Tibial artery (tissue), 4 donors: ENCODE data around the gene SUPT20H.

Source experiments
- DNase-seq, 2 donors: peaks; one replicate each; pipeline ENCODE4 v3.0.0-alpha.2; 2019
- H3K27ac ChIP-seq, 2 donors: fragments of 200-600 bp; sonication (generic) in 1 of 2; 1 replicate in 1 of 2; 2 replicates in 1 of 2; pipeline ENCODE4 v1.5.1; 2018 to 2019; ENCODE audit warnings: mild to moderate bottlenecking in 1 of 2
- H3K27me3 ChIP-seq, 2 donors: fragments of 200-600 bp; sonication (generic) in 1 of 2; one replicate each; pipeline versions ENCODE4 v1.5.1 to v1.6.0; 2016 to 2019
- H3K36me3 ChIP-seq, 3 donors: fragments of 200-600 bp; sonication (generic) in 2 of 3; one replicate each; pipeline ENCODE4 v1.5.1; 2016 to 2019; ENCODE audit warnings: mild to moderate bottlenecking in 2 of 3
- H3K4me1 ChIP-seq, 4 donors: fragments of 200-600 bp; sonication (generic) in 2 of 4; 1 replicate in 3 of 4; 2 replicates in 1 of 4; pipeline ENCODE4 v1.5.1; 2016 to 2019
- H3K4me3 ChIP-seq, 2 donors: fragments of 200-600 bp; sonication (generic) in 1 of 2; 1 replicate in 1 of 2; 2 replicates in 1 of 2; pipeline ENCODE4 v1.5.1; 2018 to 2019; ENCODE audit warnings: mild to moderate bottlenecking in 2 of 2
- H3K9me3 ChIP-seq, 3 donors: fragments of 200-600 bp; sonication (generic) in 1 of 3; one replicate each; pipeline ENCODE4 v1.5.1; 2016 to 2019
- CTCF ChIP-seq, 2 experiments: fragments of 200-600 bp in 1 of 2; fragments of 450-650 bp in 1 of 2; IDR thresholded peaks; one replicate each; pipeline ENCODE4 v1.5.1; 2017 to 2019; ENCODE audit warnings: antibody characterized with exemption in 2 of 2, mild to moderate bottlenecking in 1 of 2, moderate library complexity in 1 of 2
- intact Hi-C: fragments of 100-400 bp; cut with DNase I; formaldehyde crosslinking; loops from one replicate; pipeline ENCODE4 v1.15.0; 2023; ENCODE audit warnings: low total_unique reads

SUPT20H gene

GRCh38 chr13:37049810-37050209 is 9.7 kb downstream of the SUPT20H start:
- H3K4me3 ChIP-seq, result no peak overlapping the region
- no peak for TF ChIP-seq CTCF (IDR thresholded peaks at IDR 0.05)
- H3K36me3 ChIP-seq, result peaks cover 13 to 20% (median 17%) of the 10 kb centered on the region in 3 donors
- H3K9me3 ChIP-seq, result no peaks in the 10 kb centered on the region
- H3K27ac ChIP-seq, result no peak overlapping the region
- intact Hi-C loops, result no loop called here
- no peaks in the 10 kb centered on the region for H3K27me3 ChIP-seq
- peaks cover 0 to 5% (median 0%) of the 10 kb centered on the region in 4 donors for H3K4me1 ChIP-seq
- no peak for DNase-seq

GRCh38 chr13:37047846-37048245 is 11.6 kb downstream of the SUPT20H start:
- intact Hi-C loops, result no loop called here
- no peaks in the 10 kb centered on the region for H3K27me3 ChIP-seq
- H3K27ac ChIP-seq, result no peak overlapping the region
- peaks cover 0 to 5% (median 0%) of the 10 kb centered on the region in 4 donors for H3K4me1 ChIP-seq
- DNase-seq, result no peak
- H3K36me3 ChIP-seq, result peaks cover 28 to 30% (median 30%) of the 10 kb centered on the region in 3 donors
- H3K9me3 ChIP-seq, result no peaks in the 10 kb centered on the region
- no peak overlapping the region for H3K4me3 ChIP-seq
- TF ChIP-seq CTCF (IDR thresholded peaks at IDR 0.05), result no peak

- TF ChIP-seq CTCF (IDR thresholded peaks at IDR 0.05), result no peak
- H3K27ac ChIP-seq, result no peak overlapping the region
- peaks cover 33 to 38% (median 38%) of the 10 kb centered on the region in 3 donors for H3K36me3 ChIP-seq
- no peak overlapping the region for H3K4me3 ChIP-seq
- peaks cover 0 to 5% (median 0%) of the 10 kb centered on the region in 4 donors for H3K4me1 ChIP-seq
- no peak for DNase-seq
- H3K27me3 ChIP-seq, result no peaks in the 10 kb centered on the region
- H3K9me3 ChIP-seq, result no peaks in the 10 kb centered on the region
- intact Hi-C loops, result no loop called here
Observed at GRCh38 chr13:37047032-37047431, 12.5 kb downstream of the SUPT20H start.

GRCh38 chr13:37046062-37046461 is 13.4 kb downstream of the SUPT20H start:
- H3K4me1 ChIP-seq, result peaks cover 0 to 5% (median 0%) of the 10 kb centered on the region in 4 donors
- H3K27ac ChIP-seq, result no peak overlapping the region
- H3K9me3 ChIP-seq, result no peaks in the 10 kb centered on the region
- H3K36me3 ChIP-seq, result peaks cover 43 to 48% (median 48%) of the 10 kb centered on the region in 3 donors
- no peak for DNase-seq
- no peak for TF ChIP-seq CTCF (IDR thresholded peaks at IDR 0.05)
- H3K27me3 ChIP-seq, result no peaks in the 10 kb centered on the region
- intact Hi-C loops, result no loop called here
- H3K4me3 ChIP-seq, result no peak overlapping the region

GRCh38 chr13:37040789-37041188 is 18.7 kb downstream of the SUPT20H start:
- intact Hi-C loops, result no loop called here
- no peak for TF ChIP-seq CTCF (IDR thresholded peaks at IDR 0.05)
- no peaks in the 10 kb centered on the region for H3K9me3 ChIP-seq
- no peak overlapping the region for H3K4me3 ChIP-seq
- no peaks in the 10 kb centered on the region for H3K4me1 ChIP-seq
- DNase-seq, result no peak
- H3K27ac ChIP-seq, result no peak overlapping the region
- no peaks in the 10 kb centered on the region for H3K27me3 ChIP-seq
- peaks cover 67 to 81% (median 75%) of the 10 kb centered on the region in 3 donors for H3K36me3 ChIP-seq

- no peak for DNase-seq
- Histone ChIP-seq H3K27me3 (no peaks in the 10 kb centered on the region), H3K4me1 (no peaks in the 10 kb centered on the region), H3K36me3 (peaks cover 76 to 90% (median 83%) of the 10 kb centered on the region in 3 donors), H3K27ac (no peak overlapping the region), H3K4me3 (no peak overlapping the region), H3K9me3 (no peaks in the 10 kb centered on the region)
- intact Hi-C loops, result no loop called here
- TF ChIP-seq CTCF (IDR thresholded peaks at IDR 0.05), result no peak
Observed at GRCh38 chr13:37039896-37040295, 19.6 kb downstream of the SUPT20H start.
